B cell (primary cell): Measurements from ENCODE around the gene CDC45. TPM values are rescaled to one million over a fixed set of nuclear protein-coding genes. Genes with fewer than 3 reads are reported as not detected.

Source experiments
- ATAC-seq: fragments of 200-7000 bp; cut with Tn5 transposase; one replicate; pipeline ENCODE4 v1.10.0; 2021; ENCODE audit warnings: low read depth, mild to moderate bottlenecking, moderate number of reproducible peaks, moderate library complexity
- CTCF ChIA-PET: fragments of 350-600 bp; sonication (Branson Sonifier 250); formaldehyde crosslinking; loops from one replicate; lab custom pipeline; 2021; ENCODE audit warnings: antibody characterized with exemption, inconsistent platforms; lab: Charles Lee
- POLR2A ChIA-PET: fragments of 350-600 bp; sonication (Branson Sonifier 250); formaldehyde crosslinking; loops from one replicate; lab custom pipeline; 2021; ENCODE audit warnings: antibody characterized with exemption; lab: Charles Lee
- DNase-seq: peaks from one replicate; pipeline ENCODE4 v3.0.0; 2013
- H2AFZ ChIP-seq: 2 replicates; pipeline ENCODE4 v1.6.1; 2012; ENCODE audit warnings: mild to moderate bottlenecking, low read depth, low read length; ENCODE audit not compliant: insufficient read depth, poor library complexity, severe bottlenecking
- H3K27ac ChIP-seq, 2 donors: 1 replicate in 1 of 2; 2 replicates in 1 of 2; pipeline ENCODE4 v1.5.1; 2012 to 2013; ENCODE audit warnings: low read length in 2 of 2, mild to moderate bottlenecking in 2 of 2, moderate library complexity in 1 of 2
- H3K27me3 ChIP-seq, 4 experiments: fragments of 200-600 bp in 1 of 4; sonication (generic) in 1 of 4; replicated peaks in 1 of 4; 1 replicate in 2 of 4; 2 replicates in 2 of 4; pipeline versions ENCODE4 v1.6.1 to v1.7.0; 2013 to 2016; ENCODE audit warnings: low read length in 3 of 4, mild to moderate bottlenecking in 2 of 4, mixed read lengths in 1 of 4, moderate library complexity in 1 of 4; ENCODE audit not compliant: insufficient read depth in 4 of 4, control insufficient read depth in 3 of 4; ENCODE audit errors: control extremely low read depth in 1 of 4
- H3K36me3 ChIP-seq, 2 experiments: replicated peaks in 1 of 2; 1 replicate in 1 of 2; 2 replicates in 1 of 2; pipeline versions ENCODE4 v1.6.1 to v1.7.1; 2013; ENCODE audit warnings: low read length in 1 of 2; ENCODE audit not compliant: insufficient read depth in 2 of 2, control insufficient read depth in 1 of 2; ENCODE audit errors: control extremely low read depth in 1 of 2, extremely low read depth in 1 of 2
- H3K4me1 ChIP-seq, 2 donors: fragments of 200-600 bp in 1 of 2; sonication (generic) in 1 of 2; 1 replicate in 1 of 2; 2 replicates in 1 of 2; pipeline versions ENCODE4 v1.5.1 to v1.6.1; 2013 to 2017; ENCODE audit warnings: low read length in 2 of 2; ENCODE audit not compliant: control insufficient read depth in 2 of 2, insufficient read depth in 2 of 2
- H3K4me2 ChIP-seq: replicated peaks from 2 replicates; pipeline ENCODE3; 2012; ENCODE audit warnings: mild to moderate bottlenecking, low read depth, low read length; ENCODE audit not compliant: poor library complexity, severe bottlenecking
- H3K4me3 ChIP-seq, 5 experiments: fragments of 200-600 bp in 1 of 5; sonication (generic) in 1 of 5; 1 replicate in 3 of 5; 2 replicates in 2 of 5; pipeline versions ENCODE4 v1.5.1 to v1.7.0; 2011 to 2016; ENCODE audit warnings: low read length in 4 of 5, mild to moderate bottlenecking in 4 of 5, low read depth in 2 of 5, control low read depth in 1 of 5, moderate library complexity in 1 of 5; ENCODE audit not compliant: insufficient read depth in 1 of 5; ENCODE audit errors: control extremely low read depth in 1 of 5, extremely low read depth in 1 of 5
- H3K79me2 ChIP-seq: fragments of 200-600 bp; sonication (generic); one replicate; pipeline ENCODE4 v1.6.0; 2016; ENCODE audit warnings: low read length; ENCODE audit not compliant: control insufficient read depth, insufficient read depth
- H3K9ac ChIP-seq: fragments of 200-600 bp; sonication (generic); 2 replicates; pipeline ENCODE4 v1.6.1; 2017; ENCODE audit warnings: mild to moderate bottlenecking, low read length, moderate library complexity
- H3K9me3 ChIP-seq, 3 donors: one replicate each; pipeline versions ENCODE4 v1.6.1 to v1.7.1; 2013; ENCODE audit warnings: low read length in 2 of 3; ENCODE audit not compliant: control insufficient read depth in 2 of 3, insufficient read depth in 1 of 3; ENCODE audit errors: control extremely low read depth in 1 of 3
- H4K20me1 ChIP-seq: 2 replicates; pipeline ENCODE4 v1.6.0; 2012; ENCODE audit warnings: mild to moderate bottlenecking, low read length; ENCODE audit not compliant: insufficient read depth, control insufficient read depth, poor library complexity, severe bottlenecking
- H3K27ac Mint-ChIP-seq: one replicate; pipeline ENCODE4 v1.8.0; 2021; ENCODE audit warnings: mixed read lengths
- H3K27me3 Mint-ChIP-seq: one replicate; pipeline ENCODE4 v1.8.0; 2021; ENCODE audit warnings: mixed read lengths
- H3K4me1 Mint-ChIP-seq: one replicate; pipeline ENCODE4 v1.8.0; 2021; ENCODE audit warnings: mixed read lengths
- H3K4me3 Mint-ChIP-seq: one replicate; pipeline ENCODE4 v1.8.0; 2021; ENCODE audit warnings: mixed read lengths
- H3K9me3 Mint-ChIP-seq: one replicate; pipeline ENCODE4 v1.8.0; 2022; ENCODE audit warnings: mixed read lengths; ENCODE audit not compliant: insufficient read depth
- CTCF ChIP-seq: fragments of 200-600 bp; IDR thresholded peaks from one replicate; pipeline ENCODE4 v1.8.0; 2022; ENCODE audit warnings: antibody characterized with exemption, mild to moderate bottlenecking
- EZH2 ChIP-seq: IDR thresholded peaks from 2 replicates; pipeline ENCODE4 v1.6.1; 2012; ENCODE audit warnings: borderline replicate concordance, low read depth, mild to moderate bottlenecking, moderate library complexity, low read length; ENCODE audit not compliant: insufficient read depth, poor library complexity, severe bottlenecking
- WGBS: methylation state at CpG from one replicate; pipeline ENCODE4 v1.1.5; 2013; ENCODE audit warnings: missing lambda C conversion rate; ENCODE audit not compliant: insufficient coverage; 5-methylcytosine and 5-hydroxymethylcytosine counted together
- intact Hi-C: fragments of 100-400 bp; cut with micrococcal nuclease; formaldehyde crosslinking; loops from one replicate; pipeline ENCODE4 v1.10.0; 2022
- polyA minus RNA-seq: library from RNA; depleted of rRNA, polyadenylated mRNA; stranded (reverse); fragments of >200 nt; gene quantifications from 2 replicates; pipeline ENCODE4 v1.2.3, GENCODE V29; 2012
- polyA plus RNA-seq: library from polyadenylated mRNA; depleted of rRNA; stranded (reverse); fragments of >200 nt; gene quantifications from 2 replicates; pipeline ENCODE4 v1.2.3, GENCODE V29; 2012
- total RNA-seq, 2 donors: library from RNA; stranded (reverse); fragments of 120-200 nt in 1 of 2; gene quantifications; 1 replicate in 1 of 2; 2 replicates in 1 of 2; pipeline versions ENCODE4 v1.2.3 to v1.2.4, GENCODE V29; 2013 to 2022

CDC45 gene
- total RNA-seq (0.49 and 0.56 TPM in 2 replicates), polyA plus RNA-seq (0.61 and 1.4 TPM in 2 replicates), polyA minus RNA-seq (1.6 and 2.2 TPM in 2 replicates)
- 0.35 TPM for total RNA-seq (2013)

GRCh38 chr22:19479355-19480172 lies at the start of gene CDC45:
Gene CDC45 (plus strand): TSS chr22:19479920. CDS start chr22:19479969, 49 bp downstream.
- H4K20me1 ChIP-seq = peaks cover 17% of the 10 kb centered on the region
- no peaks in the 10 kb centered on the region for H3K9me3 Mint-ChIP-seq
- H3K4me1 ChIP-seq = peaks cover 16 to 20% of the 10 kb centered on the region in 2 donors
- H3K4me2 ChIP-seq = peak within 1 kb of the TSS; percentile 92
- H3K9ac ChIP-seq = peak within 1 kb of the TSS; percentile 98
- TF ChIP-seq EZH2 (no peak), CTCF (no peak)
- peaks cover 4 to 8% of the 10 kb centered on the region in 2 experiments for H3K36me3 ChIP-seq
- peak within 1 kb of the TSS; percentile 98 to 100 for H3K27ac ChIP-seq
- under 1% methylated on average over 42 of the region's 50 CpGs for WGBS
- H3K27me3 ChIP-seq = no peaks in the 10 kb centered on the region
- peak within 1 kb of the TSS; percentile 66 to 92 (median 83) for H3K4me3 ChIP-seq
- H3K79me2 ChIP-seq = peaks cover 43% of the 10 kb centered on the region
- ATAC-seq = peak; percentile 90
- no peaks in the 10 kb centered on the region for H3K27me3 Mint-ChIP-seq
- H3K9me3 ChIP-seq = no peaks in the 10 kb centered on the region
- peak within 1 kb of the TSS; percentile 98 for H3K4me3 Mint-ChIP-seq
- peak; percentile 98 for DNase-seq
- H3K4me1 Mint-ChIP-seq = peaks cover 23% of the 10 kb centered on the region
- H2AFZ ChIP-seq = peak within 1 kb of the TSS; percentile 92
- ChIA-PET CTCF (interaction anchor here (0.7 to 5.5 kb wide), 7 partner anchors 13 to 335 kb away, joined by 3 to 29 read pairs (median 3); partner anchors contain the start of genes C22orf39 and ESS2), POLR2A (interaction anchor here (0.5 to 2.2 kb wide), 8 partner anchors 32 to 1790 kb away, joined by 3 to 18 read pairs (median 5); partner anchors contain the start of genes C22orf39, CLTCL1, DGCR2 and ESS2)
- intact Hi-C loops = loop anchor here (1.0 to 2.0 kb wide), 10 partner anchors 32 to 357 kb away; partner anchors contain the start of genes C22orf39, CLTCL1, DGCR2 and ESS2
- peak within 1 kb of the TSS; percentile 100 for H3K27ac Mint-ChIP-seq
